Fibroblast of mammary gland (primary cell): ENCODE data around the gene POU6F1.

Experiments used
- DNase-seq: peaks from one replicate; pipeline ENCODE4 v3.0.0-alpha.2; 2010; ENCODE audit warnings: low read depth
- H3K4me3 ChIP-seq: 2 replicates; pipeline ENCODE4 v1.5.1; 2011; ENCODE audit warnings: low read depth, mild to moderate bottlenecking, low read length, moderate library complexity; ENCODE audit not compliant: control insufficient read depth
- CTCF ChIP-seq: conservative IDR thresholded peaks from 2 replicates; pipeline ENCODE4 v1.5.1; 2011; ENCODE audit warnings: low read depth, low read length, inconsistent platforms; ENCODE audit not compliant: control insufficient read depth, insufficient read depth

Gene POU6F1

GRCh38 chr12:51191516-51192283 is 26.2 kb downstream of the POU6F1 start:
- TF ChIP-seq CTCF, result no peak
- no peak overlapping the region for H3K4me3 ChIP-seq
- DNase-seq, result no peak

- TF ChIP-seq CTCF, result no peak
- no peak overlapping the region for H3K4me3 ChIP-seq
- DNase-seq, result no peak
Observed at GRCh38 chr12:51190820-51191219, 27.0 kb downstream of the POU6F1 start.

- no peak overlapping the region for H3K4me3 ChIP-seq
- no peak for TF ChIP-seq CTCF
- DNase-seq, result no peak
Observed at GRCh38 chr12:51189790-51190355, 28.0 kb downstream of the POU6F1 start.

- no peak overlapping the region for H3K4me3 ChIP-seq
- TF ChIP-seq CTCF, result no peak
- DNase-seq, result no peak
Observed at GRCh38 chr12:51188359-51189051, 29.4 kb downstream of the POU6F1 start.

GRCh38 chr12:51187370-51187987 is 30.4 kb downstream of the POU6F1 start:
- no peak for DNase-seq
- TF ChIP-seq CTCF, result no peak
- no peak overlapping the region for H3K4me3 ChIP-seq

GRCh38 chr12:51186465-51187085 is 31.3 kb downstream of the POU6F1 start:
- no peak overlapping the region for H3K4me3 ChIP-seq
- no peak for TF ChIP-seq CTCF
- DNase-seq, result no peak
